KMS-11 (cell line): ENCODE measurements around the gene ZNF614.

ENCODE experiments used
- H2AFZ ChIP-seq: fragments of 200-600 bp; sonication (generic); 2 replicates; pipeline ENCODE4 v1.6.1; 2016; ENCODE audit warnings: antibody characterized with exemption, mixed run types, low read depth
- H3K27ac ChIP-seq: fragments of 200-600 bp; sonication (generic); 2 replicates; pipeline ENCODE4 v1.6.1; 2016; ENCODE audit warnings: mild to moderate bottlenecking, mixed run types
- H3K27me3 ChIP-seq: fragments of 200-600 bp; sonication (generic); 2 replicates; pipeline ENCODE4 v1.6.1; 2017; ENCODE audit warnings: mild to moderate bottlenecking, low read depth, mixed run types, moderate library complexity; ENCODE audit not compliant: insufficient read depth
- H3K36me3 ChIP-seq: fragments of 200-600 bp; sonication (generic); 2 replicates; pipeline ENCODE4 v1.6.1; 2017; ENCODE audit warnings: mild to moderate bottlenecking, mixed run types; ENCODE audit not compliant: insufficient read depth
- H3K4me1 ChIP-seq: fragments of 200-600 bp; sonication (generic); 2 replicates; pipeline ENCODE4 v1.6.1; 2016; ENCODE audit warnings: mild to moderate bottlenecking, low read depth, mixed run types; ENCODE audit not compliant: poor library complexity, severe bottlenecking
- H3K4me2 ChIP-seq: fragments of 200-600 bp; sonication (generic); 2 replicates; pipeline ENCODE4 v1.7.0; 2016; ENCODE audit warnings: mild to moderate bottlenecking, mixed run types
- H3K4me3 ChIP-seq: fragments of 200-600 bp; sonication (generic); IDR thresholded peaks from 2 replicates; pipeline ENCODE4 v1.6.1; 2017; ENCODE audit warnings: low read depth, low read length, mixed read lengths; ENCODE audit not compliant: insufficient read depth
- H3K79me2 ChIP-seq: fragments of 200-600 bp; sonication (generic); 2 replicates; pipeline ENCODE4 v1.6.1; 2016; ENCODE audit warnings: low read depth, mixed run types; ENCODE audit not compliant: insufficient read depth
- H3K9ac ChIP-seq: fragments of 200-600 bp; sonication (generic); 2 replicates; pipeline ENCODE4 v1.6.1; 2016; ENCODE audit warnings: mild to moderate bottlenecking, mixed run types
- H4K20me1 ChIP-seq: fragments of 200-600 bp; sonication (generic); 2 replicates; pipeline ENCODE4 v1.6.1; 2016; ENCODE audit warnings: mild to moderate bottlenecking, mixed run types; ENCODE audit not compliant: insufficient read depth
- CTCF ChIP-seq: fragments of 200-600 bp; sonication (generic); conservative IDR thresholded peaks from 2 replicates; pipeline ENCODE4 v1.6.1; 2017; ENCODE audit warnings: low read depth, mild to moderate bottlenecking, antibody characterized with exemption, low read length, moderate library complexity, mixed read lengths

ZNF614 gene

GRCh38 chr19:52028027-52028779 lies at the start of gene ZNF614:
Gene ZNF614, minus strand, starts transcription at chr19:52028379. Its CDS starts 2,634 bp downstream, at chr19:52025745.
- H2AFZ ChIP-seq: no peak within 1 kb of the TSS
- H3K79me2 ChIP-seq: no peaks in the 10 kb centered on the region
- TF ChIP-seq CTCF: no peak
- H3K9ac ChIP-seq: no peak within 1 kb of the TSS
- no peak within 1 kb of the TSS for H3K4me2 ChIP-seq
- H3K36me3 ChIP-seq: no peaks in the 10 kb centered on the region
- H4K20me1 ChIP-seq: no peaks in the 10 kb centered on the region
- no peaks in the 10 kb centered on the region for H3K27me3 ChIP-seq
- no peak within 1 kb of the TSS for H3K27ac ChIP-seq
- H3K4me1 ChIP-seq: no peaks in the 10 kb centered on the region
- H3K4me3 ChIP-seq: no peak within 1 kb of the TSS

GRCh38 chr19:52070496-52070895 lies 42.3 kb upstream of the ZNF614 start:
- Histone ChIP-seq H3K79me2 (no peaks in the 10 kb centered on the region), H3K36me3 (peaks cover 19% of the 10 kb centered on the region; the same call in 1 of the 2 replicates), H3K4me1 (no peaks in the 10 kb centered on the region), H3K27me3 (no peaks in the 10 kb centered on the region), H4K20me1 (no peaks in the 10 kb centered on the region), H3K9ac (no peak overlapping the region), H3K27ac (no peak overlapping the region), H3K4me3 (no peak overlapping the region), H2AFZ (no peak overlapping the region), H3K4me2 (no peak overlapping the region)
- TF ChIP-seq CTCF: no peak

- TF ChIP-seq CTCF: no peak
- Histone ChIP-seq H3K27me3 (no peaks in the 10 kb centered on the region), H3K4me1 (no peaks in the 10 kb centered on the region), H4K20me1 (no peaks in the 10 kb centered on the region), H3K27ac (no peak overlapping the region), H3K4me3 (no peak overlapping the region), H3K79me2 (no peaks in the 10 kb centered on the region), H3K36me3 (peaks cover 19% of the 10 kb centered on the region; the same call in 1 of the 2 replicates), H3K4me2 (no peak overlapping the region), H3K9ac (no peak overlapping the region), H2AFZ (no peak overlapping the region)
Measured at GRCh38 chr19:52069653-52070052, 41.5 kb upstream of the ZNF614 start.

GRCh38 chr19:52066258-52066863 lies 38.2 kb upstream of the ZNF614 start:
- Histone ChIP-seq H3K9ac (no peak overlapping the region), H3K36me3 (peaks cover 11% of the 10 kb centered on the region; the same call in 1 of the 2 replicates), H3K4me1 (no peaks in the 10 kb centered on the region), H3K27me3 (no peaks in the 10 kb centered on the region), H3K4me2 (no peak overlapping the region), H2AFZ (no peak overlapping the region), H3K79me2 (no peaks in the 10 kb centered on the region), H4K20me1 (no peaks in the 10 kb centered on the region), H3K27ac (no peak overlapping the region), H3K4me3 (no peak overlapping the region)
- no peak for TF ChIP-seq CTCF
